SK-N-SH treated with all-trans-retinoic acid at 6 μM for 48 hours (cell line): ENCODE measurements around the gene HOXB4.

ENCODE experiments used
- ATAC-seq: fragments of 200-7000 bp; cut with Tn5 transposase; 3 replicates; pipeline ENCODE4 v1.9.1; 2020; ENCODE audit warnings: mild to moderate bottlenecking, moderate library complexity
- ARNTL ChIP-seq: fragments of 450-650 bp; formaldehyde crosslinking; IDR thresholded peaks from 2 replicates; pipeline ENCODE4 v1.5.0; 2020; ENCODE audit warnings: low read depth, mild to moderate bottlenecking, moderate library complexity, borderline replicate concordance
- BACH2 ChIP-seq: fragments of 250-450 bp; sonication (Bioruptor Pico); IDR thresholded peaks from 2 replicates; pipeline ENCODE4 v1.9.0; 2021; ENCODE audit warnings: mild to moderate bottlenecking, borderline replicate concordance
- ESRRG ChIP-seq: fragments of 250-450 bp; sonication (Bioruptor Pico); IDR thresholded peaks from 2 replicates; pipeline ENCODE4 v1.6.1; 2021; ENCODE audit warnings: mild to moderate bottlenecking
- GLIS3 ChIP-seq: fragments of 250-450 bp; sonication (Bioruptor Pico); IDR thresholded peaks from 2 replicates; pipeline ENCODE4 v1.5.0; 2020; ENCODE audit warnings: mild to moderate bottlenecking, moderate library complexity
- ISL1 ChIP-seq: fragments of 250-450 bp; sonication (Bioruptor Pico); IDR thresholded peaks from 2 replicates; pipeline ENCODE4 v2.1.2; 2022; ENCODE audit warnings: mild to moderate bottlenecking, moderate library complexity
- OSR1 ChIP-seq: fragments of 250-450 bp; sonication (Bioruptor Pico); IDR thresholded peaks from 2 replicates; pipeline ENCODE4 v1.8.0; 2022; ENCODE audit warnings: moderate library complexity, mild to moderate bottlenecking, inconsistent platforms
- PPARA ChIP-seq: fragments of 250-450 bp; sonication (Bioruptor Pico); IDR thresholded peaks from 2 replicates; pipeline ENCODE4 v1.5.0; 2020; ENCODE audit warnings: mild to moderate bottlenecking, borderline replicate concordance
- RARB ChIP-seq: fragments of 250-450 bp; sonication (Bioruptor Pico); IDR thresholded peaks from 2 replicates; pipeline ENCODE4 v1.8.0; 2021; ENCODE audit warnings: mild to moderate bottlenecking, moderate library complexity
- SNAI2 ChIP-seq: fragments of 250-450 bp; sonication (Bioruptor Pico); IDR thresholded peaks from 2 replicates; pipeline ENCODE4 v1.5.0; 2020; ENCODE audit warnings: mild to moderate bottlenecking, moderate library complexity
- TCF4 ChIP-seq: fragments of 250-450 bp; sonication (Bioruptor Pico); IDR thresholded peaks from 2 replicates; pipeline ENCODE4 v1.8.0; 2021; ENCODE audit warnings: mild to moderate bottlenecking, moderate library complexity, borderline replicate concordance
- TOX ChIP-seq: fragments of 250-450 bp; sonication (Bioruptor Pico); IDR thresholded peaks from 2 replicates; pipeline ENCODE4 v1.8.0; 2021; ENCODE audit warnings: mild to moderate bottlenecking, moderate library complexity, borderline replicate concordance
- ZC3H10 ChIP-seq: fragments of 250-450 bp; sonication (Bioruptor Pico); IDR thresholded peaks from 2 replicates; pipeline ENCODE4 v1.5.1; 2021; ENCODE audit warnings: mild to moderate bottlenecking, moderate library complexity
- ZFP3 ChIP-seq: fragments of 250-450 bp; sonication (Bioruptor Pico); IDR thresholded peaks from 2 replicates; pipeline ENCODE4 v1.5.0; 2020; ENCODE audit warnings: mild to moderate bottlenecking, moderate library complexity
- ZFP30 ChIP-seq: fragments of 450-650 bp; formaldehyde crosslinking; IDR thresholded peaks from 2 replicates; pipeline ENCODE4 v1.5.0; 2022; ENCODE audit warnings: mild to moderate bottlenecking, moderate library complexity
- ZNF70 ChIP-seq: fragments of 450-650 bp; formaldehyde crosslinking; IDR thresholded peaks from 2 replicates; pipeline ENCODE4 v1.5.0; 2020; ENCODE audit warnings: mild to moderate bottlenecking, moderate library complexity
- ZNF8 ChIP-seq: fragments of 450-650 bp; formaldehyde crosslinking; IDR thresholded peaks from 2 replicates; pipeline ENCODE4 v1.5.0; 2020; ENCODE audit warnings: mild to moderate bottlenecking, moderate library complexity
- TF ChIP-seq, protein P1 (sequence below): fragments of 250-450 bp; sonication (Bioruptor Pico); IDR thresholded peaks from 2 replicates; pipeline ENCODE4 v1.5.1; 2020; ENCODE audit warnings: low read depth, mild to moderate bottlenecking, moderate library complexity
- TF ChIP-seq, protein P2 (sequence below): fragments of 250-450 bp; sonication (Bioruptor Pico); IDR thresholded peaks from 2 replicates; pipeline ENCODE4 v1.8.0; 2021; ENCODE audit warnings: low read depth, mild to moderate bottlenecking, moderate library complexity, borderline replicate concordance
- TF ChIP-seq, protein P3 (sequence below): fragments of 250-450 bp; sonication (Bioruptor Pico); IDR thresholded peaks from 2 replicates; pipeline ENCODE4 v1.5.1; 2021; ENCODE audit warnings: mild to moderate bottlenecking, moderate library complexity
- TF ChIP-seq, protein P4 (sequence below): fragments of 250-450 bp; sonication (Bioruptor Pico); IDR thresholded peaks from 2 replicates; pipeline ENCODE4 v1.5.0; 2020; ENCODE audit warnings: mild to moderate bottlenecking, moderate library complexity

Gene HOXB4

DNA sequence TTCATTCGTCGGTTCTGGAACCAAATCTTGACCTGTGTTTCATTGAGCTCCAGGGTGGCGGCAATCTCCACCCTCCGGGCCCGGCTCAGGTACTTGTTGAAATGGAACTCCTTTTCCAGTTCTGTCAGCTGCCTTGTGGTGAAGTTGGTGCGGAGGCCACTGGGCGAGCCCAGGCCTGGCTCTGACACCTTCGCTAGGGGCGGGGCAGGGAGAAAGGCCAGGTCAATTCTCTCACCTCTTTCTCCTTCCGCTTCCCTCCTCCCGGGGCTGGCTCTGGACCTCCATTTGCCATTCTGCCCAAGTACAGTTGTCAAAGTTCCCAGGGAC, 48.5 kb downstream of the HOXB4 start:
- no peak for TF ChIP-seq ZNF70 (CRISPR knock-in tag)
- TF ChIP-seq TOX (CRISPR knock-in tag) = no peak
- TF ChIP-seq, protein P1, sequence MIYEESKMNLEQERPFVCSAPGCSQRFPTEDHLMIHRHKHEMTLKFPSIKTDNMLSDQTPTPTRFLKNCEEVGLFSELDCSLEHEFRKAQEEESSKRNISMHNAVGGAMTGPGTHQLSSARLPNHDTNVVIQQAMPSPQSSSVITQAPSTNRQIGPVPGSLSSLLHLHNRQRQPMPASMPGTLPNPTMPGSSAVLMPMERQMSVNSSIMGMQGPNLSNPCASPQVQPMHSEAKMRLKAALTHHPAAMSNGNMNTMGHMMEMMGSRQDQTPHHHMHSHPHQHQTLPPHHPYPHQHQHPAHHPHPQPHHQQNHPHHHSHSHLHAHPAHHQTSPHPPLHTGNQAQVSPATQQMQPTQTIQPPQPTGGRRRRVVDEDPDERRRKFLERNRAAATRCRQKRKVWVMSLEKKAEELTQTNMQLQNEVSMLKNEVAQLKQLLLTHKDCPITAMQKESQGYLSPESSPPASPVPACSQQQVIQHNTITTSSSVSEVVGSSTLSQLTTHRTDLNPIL (CRISPR knock-in tag) = no peak
- no peak for TF ChIP-seq ZFP3
- no peak for TF ChIP-seq ZC3H10
- TF ChIP-seq, protein P2, sequence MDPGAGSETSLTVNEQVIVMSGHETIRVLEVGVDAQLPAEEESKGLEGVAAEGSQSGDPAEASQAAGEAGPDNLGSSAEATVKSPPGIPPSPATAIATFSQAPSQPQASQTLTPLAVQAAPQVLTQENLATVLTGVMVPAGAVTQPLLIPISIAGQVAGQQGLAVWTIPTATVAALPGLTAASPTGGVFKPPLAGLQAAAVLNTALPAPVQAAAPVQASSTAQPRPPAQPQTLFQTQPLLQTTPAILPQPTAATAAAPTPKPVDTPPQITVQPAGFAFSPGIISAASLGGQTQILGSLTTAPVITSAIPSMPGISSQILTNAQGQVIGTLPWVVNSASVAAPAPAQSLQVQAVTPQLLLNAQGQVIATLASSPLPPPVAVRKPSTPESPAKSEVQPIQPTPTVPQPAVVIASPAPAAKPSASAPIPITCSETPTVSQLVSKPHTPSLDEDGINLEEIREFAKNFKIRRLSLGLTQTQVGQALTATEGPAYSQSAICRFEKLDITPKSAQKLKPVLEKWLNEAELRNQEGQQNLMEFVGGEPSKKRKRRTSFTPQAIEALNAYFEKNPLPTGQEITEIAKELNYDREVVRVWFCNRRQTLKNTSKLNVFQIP (CRISPR knock-in tag) = no peak
- TF ChIP-seq, all 23 proteins: peak for 0
- no peak for ATAC-seq

DNA sequence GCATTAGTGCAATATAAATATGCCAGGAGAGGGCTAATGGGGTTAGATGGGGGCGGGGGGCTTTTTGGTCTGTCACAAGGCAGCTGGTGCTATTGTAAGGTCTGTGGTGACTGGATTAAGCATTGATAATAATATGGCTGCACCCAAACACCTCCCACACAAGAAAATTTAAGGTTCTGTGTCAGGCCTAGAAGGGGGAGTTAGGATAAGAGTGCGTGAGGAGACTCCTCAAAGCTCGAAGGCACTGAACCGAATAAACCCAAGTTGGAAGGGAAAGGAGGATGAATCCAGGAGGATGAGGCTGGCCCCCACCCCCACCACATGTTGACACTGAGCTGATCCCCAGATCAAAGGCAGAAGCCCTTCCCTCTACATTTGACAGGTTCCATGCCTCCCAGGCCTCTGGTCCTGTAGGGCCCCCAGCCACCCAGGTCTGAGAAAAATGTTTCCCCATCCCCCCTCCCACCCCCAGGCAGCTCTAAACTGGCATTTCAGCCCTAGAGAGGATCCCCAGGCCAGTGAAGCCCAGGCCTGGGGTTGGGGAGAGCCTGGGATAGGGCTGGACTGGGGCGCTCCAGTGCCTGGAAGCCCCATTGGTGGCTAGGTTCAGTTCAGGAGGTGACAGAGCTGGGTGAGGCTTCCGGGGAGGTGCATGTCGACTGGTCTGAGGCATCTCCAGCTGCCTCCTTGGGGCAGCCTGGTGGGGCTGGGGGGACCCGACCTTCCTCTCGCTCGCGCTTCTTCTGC, 49.0 kb downstream of the HOXB4 start:
- ATAC-seq = no peak
- TF ChIP-seq ESRRG (CRISPR knock-in tag) (no peak), OSR1 (CRISPR knock-in tag) (no peak), ZNF70 (CRISPR knock-in tag) (no peak), ZC3H10 (no peak), ARNTL (CRISPR knock-in tag) (no peak), ISL1 (CRISPR knock-in tag) (no peak), GLIS3 (no peak), TCF4 (CRISPR knock-in tag) (no peak), BACH2 (CRISPR knock-in tag) (no peak), ZNF8 (CRISPR knock-in tag) (no peak), SNAI2 (CRISPR knock-in tag) (no peak), ZFP3 (no peak), PPARA (CRISPR knock-in tag) (no peak), ZFP30 (CRISPR knock-in tag) (no peak), RARB (CRISPR knock-in tag) (no peak)
- TF ChIP-seq, protein P3, sequence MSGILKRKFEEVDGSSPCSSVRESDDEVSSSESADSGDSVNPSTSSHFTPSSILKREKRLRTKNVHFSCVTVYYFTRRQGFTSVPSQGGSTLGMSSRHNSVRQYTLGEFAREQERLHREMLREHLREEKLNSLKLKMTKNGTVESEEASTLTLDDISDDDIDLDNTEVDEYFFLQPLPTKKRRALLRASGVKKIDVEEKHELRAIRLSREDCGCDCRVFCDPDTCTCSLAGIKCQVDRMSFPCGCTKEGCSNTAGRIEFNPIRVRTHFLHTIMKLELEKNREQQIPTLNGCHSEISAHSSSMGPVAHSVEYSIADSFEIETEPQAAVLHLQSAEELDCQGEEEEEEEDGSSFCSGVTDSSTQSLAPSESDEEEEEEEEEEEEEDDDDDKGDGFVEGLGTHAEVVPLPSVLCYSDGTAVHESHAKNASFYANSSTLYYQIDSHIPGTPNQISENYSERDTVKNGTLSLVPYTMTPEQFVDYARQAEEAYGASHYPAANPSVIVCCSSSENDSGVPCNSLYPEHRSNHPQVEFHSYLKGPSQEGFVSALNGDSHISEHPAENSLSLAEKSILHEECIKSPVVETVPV (CRISPR knock-in tag) = no peak
- TF ChIP-seq, protein P4, sequence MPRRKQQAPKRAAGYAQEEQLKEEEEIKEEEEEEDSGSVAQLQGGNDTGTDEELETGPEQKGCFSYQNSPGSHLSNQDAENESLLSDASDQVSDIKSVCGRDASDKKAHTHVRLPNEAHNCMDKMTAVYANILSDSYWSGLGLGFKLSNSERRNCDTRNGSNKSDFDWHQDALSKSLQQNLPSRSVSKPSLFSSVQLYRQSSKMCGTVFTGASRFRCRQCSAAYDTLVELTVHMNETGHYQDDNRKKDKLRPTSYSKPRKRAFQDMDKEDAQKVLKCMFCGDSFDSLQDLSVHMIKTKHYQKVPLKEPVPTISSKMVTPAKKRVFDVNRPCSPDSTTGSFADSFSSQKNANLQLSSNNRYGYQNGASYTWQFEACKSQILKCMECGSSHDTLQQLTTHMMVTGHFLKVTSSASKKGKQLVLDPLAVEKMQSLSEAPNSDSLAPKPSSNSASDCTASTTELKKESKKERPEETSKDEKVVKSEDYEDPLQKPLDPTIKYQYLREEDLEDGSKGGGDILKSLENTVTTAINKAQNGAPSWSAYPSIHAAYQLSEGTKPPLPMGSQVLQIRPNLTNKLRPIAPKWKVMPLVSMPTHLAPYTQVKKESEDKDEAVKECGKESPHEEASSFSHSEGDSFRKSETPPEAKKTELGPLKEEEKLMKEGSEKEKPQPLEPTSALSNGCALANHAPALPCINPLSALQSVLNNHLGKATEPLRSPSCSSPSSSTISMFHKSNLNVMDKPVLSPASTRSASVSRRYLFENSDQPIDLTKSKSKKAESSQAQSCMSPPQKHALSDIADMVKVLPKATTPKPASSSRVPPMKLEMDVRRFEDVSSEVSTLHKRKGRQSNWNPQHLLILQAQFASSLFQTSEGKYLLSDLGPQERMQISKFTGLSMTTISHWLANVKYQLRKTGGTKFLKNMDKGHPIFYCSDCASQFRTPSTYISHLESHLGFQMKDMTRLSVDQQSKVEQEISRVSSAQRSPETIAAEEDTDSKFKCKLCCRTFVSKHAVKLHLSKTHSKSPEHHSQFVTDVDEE (CRISPR knock-in tag) = no peak
- TF ChIP-seq, protein P1 (CRISPR knock-in tag) = no peak
- TF ChIP-seq, protein P2 (CRISPR knock-in tag) = no peak
